GM23338 (cell line): ENCODE results near the gene CHD9. TPM values are rescaled to one million over a fixed set of nuclear protein-coding genes. Genes with fewer than 3 reads are reported as not detected.

ENCODE experiments used
- ATAC-seq: fragments of 200-7000 bp; cut with Tn5 transposase; 3 replicates; pipeline ENCODE4 v1.9.1; 2020
- DNase-seq: peaks from one replicate; pipeline ENCODE4 v3.0.0-alpha.2; 2015; ENCODE audit warnings: low spot score
- H2AFZ ChIP-seq: fragments of 200-600 bp; sonication (generic); 2 replicates; pipeline ENCODE4 v1.8.0; 2016; ENCODE audit warnings: antibody characterized with exemption, mild to moderate bottlenecking, moderate library complexity
- H3F3A ChIP-seq: fragments of 200-600 bp; sonication (generic); replicated peaks from 2 replicates; pipeline ENCODE4 v1.8.0; 2017; ENCODE audit warnings: antibody characterized with exemption, mixed run types, low read depth
- H3K27ac ChIP-seq: fragments of 200-600 bp; sonication (generic); 2 replicates; pipeline ENCODE4 v1.6.1; 2016; ENCODE audit warnings: low read depth
- H3K27me3 ChIP-seq: fragments of 200-600 bp; sonication (generic); 2 replicates; pipeline ENCODE4 v1.8.0; 2016; ENCODE audit warnings: mild to moderate bottlenecking, mixed run types, moderate library complexity; ENCODE audit not compliant: insufficient read depth
- H3K36me3 ChIP-seq: fragments of 200-600 bp; sonication (generic); 2 replicates; pipeline ENCODE4 v1.8.0; 2016; ENCODE audit warnings: mild to moderate bottlenecking; ENCODE audit not compliant: insufficient read depth
- H3K4me1 ChIP-seq: fragments of 200-600 bp; sonication (generic); 2 replicates; pipeline ENCODE4 v1.8.0; 2016; ENCODE audit warnings: mild to moderate bottlenecking, moderate library complexity; ENCODE audit not compliant: insufficient read depth
- H3K4me2 ChIP-seq: fragments of 200-600 bp; sonication (generic); 2 replicates; pipeline ENCODE4 v1.7.1; 2017; ENCODE audit warnings: mixed run types
- H3K4me3 ChIP-seq: fragments of 200-600 bp; sonication (generic); 2 replicates; pipeline ENCODE4 v1.6.1; 2016; ENCODE audit warnings: mixed run types
- H3K79me2 ChIP-seq: fragments of 200-600 bp; sonication (generic); replicated peaks from 2 replicates; pipeline ENCODE4 v1.8.0; 2017; ENCODE audit warnings: mild to moderate bottlenecking; ENCODE audit not compliant: insufficient read depth
- H3K9me2 ChIP-seq: fragments of 200-600 bp; sonication (generic); 2 replicates; pipeline ENCODE4 v1.8.0; 2017; ENCODE audit not compliant: insufficient read depth
- H4K20me1 ChIP-seq: fragments of 200-600 bp; sonication (generic); replicated peaks from 2 replicates; pipeline ENCODE4 v1.8.0; 2017; ENCODE audit warnings: mild to moderate bottlenecking; ENCODE audit not compliant: insufficient read depth
- H3K27ac Mint-ChIP-seq: 2 replicates; pipeline ENCODE4 v1.8.0; 2020; ENCODE audit warnings: inconsistent platforms, mild to moderate bottlenecking, moderate library complexity, mixed read lengths
- H3K27me3 Mint-ChIP-seq: 3 replicates; pipeline ENCODE4 v1.8.0; 2022; ENCODE audit warnings: low read depth, mild to moderate bottlenecking, moderate library complexity, mixed read lengths, inconsistent platforms; ENCODE audit not compliant: insufficient read depth, poor library complexity
- H3K36me3 Mint-ChIP-seq: 3 replicates; pipeline ENCODE4 v1.8.0; 2021; ENCODE audit warnings: low read depth, mild to moderate bottlenecking, inconsistent platforms, moderate library complexity, mixed read lengths
- H3K4me1 Mint-ChIP-seq: 3 replicates; pipeline ENCODE4 v1.8.0; 2020; ENCODE audit warnings: mild to moderate bottlenecking, inconsistent platforms, mixed read lengths
- H3K4me3 Mint-ChIP-seq: 3 replicates; pipeline ENCODE4 v1.8.0; 2021; ENCODE audit warnings: moderate library complexity, mild to moderate bottlenecking, inconsistent platforms, mixed read lengths
- H3K9me3 Mint-ChIP-seq: 3 replicates; pipeline ENCODE4 v1.8.0; 2020; ENCODE audit warnings: moderate library complexity, mild to moderate bottlenecking, inconsistent platforms, mixed read lengths
- CREB1 ChIP-seq: fragments of 250-450 bp; sonication (Bioruptor Pico); IDR thresholded peaks from 2 replicates; pipeline ENCODE4 v1.5.0; 2020; ENCODE audit warnings: low read depth, mild to moderate bottlenecking, moderate library complexity
- EZH2 ChIP-seq: fragments of 200-600 bp; sonication (generic); IDR thresholded peaks from one replicate; pipeline ENCODE4 v1.8.0; 2017; ENCODE audit warnings: antibody characterized with exemption, mild to moderate bottlenecking, low read depth; ENCODE audit not compliant: unreplicated experiment
- EZH2phosphoT487 ChIP-seq: fragments of 200-600 bp; sonication (generic); IDR thresholded peaks from one replicate; pipeline ENCODE4 v1.8.1; 2018; ENCODE audit warnings: antibody characterized with exemption; ENCODE audit not compliant: unreplicated experiment
- JUNB ChIP-seq: IDR thresholded peaks from one replicate; pipeline ENCODE4 v1.6.1; 2016; ENCODE audit warnings: antibody characterized with exemption; ENCODE audit not compliant: unreplicated experiment
- NANOG ChIP-seq: IDR thresholded peaks from 2 replicates; pipeline ENCODE4 v1.6.1; 2016; ENCODE audit warnings: antibody characterized with exemption, borderline replicate concordance
- POLR2AphosphoS5 ChIP-seq: IDR thresholded peaks from 2 replicates; pipeline ENCODE4 v1.6.1; 2016; ENCODE audit warnings: antibody characterized with exemption, low read depth
- STAT1 ChIP-seq: IDR thresholded peaks from one replicate; pipeline ENCODE4 v1.6.1; 2016; ENCODE audit warnings: antibody characterized with exemption; ENCODE audit not compliant: unreplicated experiment
- ZNF114 ChIP-seq: fragments of 250-450 bp; sonication (Bioruptor Pico); IDR thresholded peaks from 2 replicates; pipeline ENCODE4 v1.5.0; 2020; ENCODE audit warnings: mild to moderate bottlenecking, moderate library complexity
- ZNF331 ChIP-seq: fragments of 250-450 bp; sonication (Bioruptor Pico); IDR thresholded peaks from 2 replicates; pipeline ENCODE4 v1.5.0; 2020; ENCODE audit warnings: low read depth, mild to moderate bottlenecking, moderate library complexity
- polyA plus RNA-seq: library from polyadenylated mRNA; unstranded; fragments of >200 nt; fragmentation: Nextera tagmentation; extraction: Ambion mirVana; gene quantifications from 2 replicates; pipeline ENCODE4 v1.2.1, GENCODE V29; 2016
- total RNA-seq: library from RNA; depleted of rRNA; stranded (reverse); fragments of >200 nt; shearing (Covaris generic); gene quantifications from 2 replicates; pipeline ENCODE4 v1.2.3, GENCODE V29; 2014
- TF ChIP-seq, protein P1 (sequence below): IDR thresholded peaks from one replicate; pipeline ENCODE4 v1.6.1; 2018; ENCODE audit warnings: antibody characterized with exemption; ENCODE audit not compliant: unreplicated experiment
- TF ChIP-seq, protein P2 (sequence below), 2 experiments: fragments of 200-600 bp in 1 of 2; sonication (generic) in 1 of 2; conservative IDR thresholded peaks; 2 replicates each; pipeline versions ENCODE4 v1.5.1 to v1.6.1; 2016 to 2017; ENCODE audit warnings: antibody characterized with exemption in 2 of 2, low read depth in 2 of 2, mild to moderate bottlenecking in 2 of 2, moderate library complexity in 1 of 2
- TF ChIP-seq, protein P3 (sequence below): IDR thresholded peaks from 2 replicates; pipeline ENCODE4 v1.6.1; 2016; ENCODE audit warnings: antibody characterized with exemption
- TF ChIP-seq, protein P4 (sequence below): fragments of 250-450 bp; sonication (Bioruptor Pico); IDR thresholded peaks from 2 replicates; pipeline ENCODE4 v1.5.0; 2020; ENCODE audit warnings: mild to moderate bottlenecking, moderate library complexity

The CHD9 gene
- total and polyA plus RNA-seq, 2 experiments from 2014 or later: 18.8 to 46.6 TPM

DNA sequence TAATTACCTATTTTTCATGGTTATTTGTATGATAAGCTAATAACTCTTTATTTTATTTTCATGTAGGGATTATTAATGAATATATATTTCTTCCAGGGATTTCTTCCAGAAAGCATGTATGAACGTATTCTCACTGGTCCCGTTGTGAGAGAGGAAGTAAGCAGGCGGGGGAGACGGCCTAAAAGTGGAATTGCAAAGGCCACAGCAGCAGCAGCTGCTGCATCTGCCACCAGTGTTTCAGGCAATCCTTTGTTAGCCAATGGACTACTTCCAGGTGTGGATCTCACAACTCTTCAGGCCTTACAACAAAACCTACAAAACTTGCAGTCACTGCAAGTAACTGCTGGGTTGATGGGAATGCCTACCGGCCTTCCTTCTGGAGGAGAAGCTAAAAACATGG, 269.1 kb downstream of the CHD9 start:
- Histone ChIP-seq H3F3A (no peaks in the 10 kb centered on the region), H3K36me3 (no peaks in the 10 kb centered on the region; the same call in 1 of the 2 replicates), H2AFZ (no peak overlapping the region), H3K9me2 (no peaks in the 10 kb centered on the region), H4K20me1 (no peaks in the 10 kb centered on the region), H3K4me1 (no peaks in the 10 kb centered on the region), H3K27ac (no peak overlapping the region), H3K4me2 (no peak overlapping the region), H3K79me2 (no peaks in the 10 kb centered on the region), H3K4me3 (no peak overlapping the region), H3K27me3 (no peaks in the 10 kb centered on the region)
- H3K4me1 Mint-ChIP-seq: no peaks in the 10 kb centered on the region
- TF ChIP-seq ZNF114 (CRISPR knock-in tag) (no peak), JUNB (no peak), EZH2 (no peak), CREB1 (CRISPR knock-in tag) (no peak), ZNF331 (no peak), STAT1 (no peak), POLR2AphosphoS5 (no peak), EZH2phosphoT487 (no peak), NANOG (no peak)
- TF ChIP-seq, protein P1, sequence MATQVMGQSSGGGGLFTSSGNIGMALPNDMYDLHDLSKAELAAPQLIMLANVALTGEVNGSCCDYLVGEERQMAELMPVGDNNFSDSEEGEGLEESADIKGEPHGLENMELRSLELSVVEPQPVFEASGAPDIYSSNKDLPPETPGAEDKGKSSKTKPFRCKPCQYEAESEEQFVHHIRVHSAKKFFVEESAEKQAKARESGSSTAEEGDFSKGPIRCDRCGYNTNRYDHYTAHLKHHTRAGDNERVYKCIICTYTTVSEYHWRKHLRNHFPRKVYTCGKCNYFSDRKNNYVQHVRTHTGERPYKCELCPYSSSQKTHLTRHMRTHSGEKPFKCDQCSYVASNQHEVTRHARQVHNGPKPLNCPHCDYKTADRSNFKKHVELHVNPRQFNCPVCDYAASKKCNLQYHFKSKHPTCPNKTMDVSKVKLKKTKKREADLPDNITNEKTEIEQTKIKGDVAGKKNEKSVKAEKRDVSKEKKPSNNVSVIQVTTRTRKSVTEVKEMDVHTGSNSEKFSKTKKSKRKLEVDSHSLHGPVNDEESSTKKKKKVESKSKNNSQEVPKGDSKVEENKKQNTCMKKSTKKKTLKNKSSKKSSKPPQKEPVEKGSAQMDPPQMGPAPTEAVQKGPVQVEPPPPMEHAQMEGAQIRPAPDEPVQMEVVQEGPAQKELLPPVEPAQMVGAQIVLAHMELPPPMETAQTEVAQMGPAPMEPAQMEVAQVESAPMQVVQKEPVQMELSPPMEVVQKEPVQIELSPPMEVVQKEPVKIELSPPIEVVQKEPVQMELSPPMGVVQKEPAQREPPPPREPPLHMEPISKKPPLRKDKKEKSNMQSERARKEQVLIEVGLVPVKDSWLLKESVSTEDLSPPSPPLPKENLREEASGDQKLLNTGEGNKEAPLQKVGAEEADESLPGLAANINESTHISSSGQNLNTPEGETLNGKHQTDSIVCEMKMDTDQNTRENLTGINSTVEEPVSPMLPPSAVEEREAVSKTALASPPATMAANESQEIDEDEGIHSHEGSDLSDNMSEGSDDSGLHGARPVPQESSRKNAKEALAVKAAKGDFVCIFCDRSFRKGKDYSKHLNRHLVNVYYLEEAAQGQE: no peak
- TF ChIP-seq, protein P2, sequence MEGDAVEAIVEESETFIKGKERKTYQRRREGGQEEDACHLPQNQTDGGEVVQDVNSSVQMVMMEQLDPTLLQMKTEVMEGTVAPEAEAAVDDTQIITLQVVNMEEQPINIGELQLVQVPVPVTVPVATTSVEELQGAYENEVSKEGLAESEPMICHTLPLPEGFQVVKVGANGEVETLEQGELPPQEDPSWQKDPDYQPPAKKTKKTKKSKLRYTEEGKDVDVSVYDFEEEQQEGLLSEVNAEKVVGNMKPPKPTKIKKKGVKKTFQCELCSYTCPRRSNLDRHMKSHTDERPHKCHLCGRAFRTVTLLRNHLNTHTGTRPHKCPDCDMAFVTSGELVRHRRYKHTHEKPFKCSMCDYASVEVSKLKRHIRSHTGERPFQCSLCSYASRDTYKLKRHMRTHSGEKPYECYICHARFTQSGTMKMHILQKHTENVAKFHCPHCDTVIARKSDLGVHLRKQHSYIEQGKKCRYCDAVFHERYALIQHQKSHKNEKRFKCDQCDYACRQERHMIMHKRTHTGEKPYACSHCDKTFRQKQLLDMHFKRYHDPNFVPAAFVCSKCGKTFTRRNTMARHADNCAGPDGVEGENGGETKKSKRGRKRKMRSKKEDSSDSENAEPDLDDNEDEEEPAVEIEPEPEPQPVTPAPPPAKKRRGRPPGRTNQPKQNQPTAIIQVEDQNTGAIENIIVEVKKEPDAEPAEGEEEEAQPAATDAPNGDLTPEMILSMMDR (conservative IDR thresholded peaks at IDR 0.05; ENCODE audit: low read depth in 2 of 2): no peak
- TF ChIP-seq, protein P3, sequence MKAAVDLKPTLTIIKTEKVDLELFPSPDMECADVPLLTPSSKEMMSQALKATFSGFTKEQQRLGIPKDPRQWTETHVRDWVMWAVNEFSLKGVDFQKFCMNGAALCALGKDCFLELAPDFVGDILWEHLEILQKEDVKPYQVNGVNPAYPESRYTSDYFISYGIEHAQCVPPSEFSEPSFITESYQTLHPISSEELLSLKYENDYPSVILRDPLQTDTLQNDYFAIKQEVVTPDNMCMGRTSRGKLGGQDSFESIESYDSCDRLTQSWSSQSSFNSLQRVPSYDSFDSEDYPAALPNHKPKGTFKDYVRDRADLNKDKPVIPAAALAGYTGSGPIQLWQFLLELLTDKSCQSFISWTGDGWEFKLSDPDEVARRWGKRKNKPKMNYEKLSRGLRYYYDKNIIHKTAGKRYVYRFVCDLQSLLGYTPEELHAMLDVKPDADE: no peak
- TF ChIP-seq, protein P4, sequence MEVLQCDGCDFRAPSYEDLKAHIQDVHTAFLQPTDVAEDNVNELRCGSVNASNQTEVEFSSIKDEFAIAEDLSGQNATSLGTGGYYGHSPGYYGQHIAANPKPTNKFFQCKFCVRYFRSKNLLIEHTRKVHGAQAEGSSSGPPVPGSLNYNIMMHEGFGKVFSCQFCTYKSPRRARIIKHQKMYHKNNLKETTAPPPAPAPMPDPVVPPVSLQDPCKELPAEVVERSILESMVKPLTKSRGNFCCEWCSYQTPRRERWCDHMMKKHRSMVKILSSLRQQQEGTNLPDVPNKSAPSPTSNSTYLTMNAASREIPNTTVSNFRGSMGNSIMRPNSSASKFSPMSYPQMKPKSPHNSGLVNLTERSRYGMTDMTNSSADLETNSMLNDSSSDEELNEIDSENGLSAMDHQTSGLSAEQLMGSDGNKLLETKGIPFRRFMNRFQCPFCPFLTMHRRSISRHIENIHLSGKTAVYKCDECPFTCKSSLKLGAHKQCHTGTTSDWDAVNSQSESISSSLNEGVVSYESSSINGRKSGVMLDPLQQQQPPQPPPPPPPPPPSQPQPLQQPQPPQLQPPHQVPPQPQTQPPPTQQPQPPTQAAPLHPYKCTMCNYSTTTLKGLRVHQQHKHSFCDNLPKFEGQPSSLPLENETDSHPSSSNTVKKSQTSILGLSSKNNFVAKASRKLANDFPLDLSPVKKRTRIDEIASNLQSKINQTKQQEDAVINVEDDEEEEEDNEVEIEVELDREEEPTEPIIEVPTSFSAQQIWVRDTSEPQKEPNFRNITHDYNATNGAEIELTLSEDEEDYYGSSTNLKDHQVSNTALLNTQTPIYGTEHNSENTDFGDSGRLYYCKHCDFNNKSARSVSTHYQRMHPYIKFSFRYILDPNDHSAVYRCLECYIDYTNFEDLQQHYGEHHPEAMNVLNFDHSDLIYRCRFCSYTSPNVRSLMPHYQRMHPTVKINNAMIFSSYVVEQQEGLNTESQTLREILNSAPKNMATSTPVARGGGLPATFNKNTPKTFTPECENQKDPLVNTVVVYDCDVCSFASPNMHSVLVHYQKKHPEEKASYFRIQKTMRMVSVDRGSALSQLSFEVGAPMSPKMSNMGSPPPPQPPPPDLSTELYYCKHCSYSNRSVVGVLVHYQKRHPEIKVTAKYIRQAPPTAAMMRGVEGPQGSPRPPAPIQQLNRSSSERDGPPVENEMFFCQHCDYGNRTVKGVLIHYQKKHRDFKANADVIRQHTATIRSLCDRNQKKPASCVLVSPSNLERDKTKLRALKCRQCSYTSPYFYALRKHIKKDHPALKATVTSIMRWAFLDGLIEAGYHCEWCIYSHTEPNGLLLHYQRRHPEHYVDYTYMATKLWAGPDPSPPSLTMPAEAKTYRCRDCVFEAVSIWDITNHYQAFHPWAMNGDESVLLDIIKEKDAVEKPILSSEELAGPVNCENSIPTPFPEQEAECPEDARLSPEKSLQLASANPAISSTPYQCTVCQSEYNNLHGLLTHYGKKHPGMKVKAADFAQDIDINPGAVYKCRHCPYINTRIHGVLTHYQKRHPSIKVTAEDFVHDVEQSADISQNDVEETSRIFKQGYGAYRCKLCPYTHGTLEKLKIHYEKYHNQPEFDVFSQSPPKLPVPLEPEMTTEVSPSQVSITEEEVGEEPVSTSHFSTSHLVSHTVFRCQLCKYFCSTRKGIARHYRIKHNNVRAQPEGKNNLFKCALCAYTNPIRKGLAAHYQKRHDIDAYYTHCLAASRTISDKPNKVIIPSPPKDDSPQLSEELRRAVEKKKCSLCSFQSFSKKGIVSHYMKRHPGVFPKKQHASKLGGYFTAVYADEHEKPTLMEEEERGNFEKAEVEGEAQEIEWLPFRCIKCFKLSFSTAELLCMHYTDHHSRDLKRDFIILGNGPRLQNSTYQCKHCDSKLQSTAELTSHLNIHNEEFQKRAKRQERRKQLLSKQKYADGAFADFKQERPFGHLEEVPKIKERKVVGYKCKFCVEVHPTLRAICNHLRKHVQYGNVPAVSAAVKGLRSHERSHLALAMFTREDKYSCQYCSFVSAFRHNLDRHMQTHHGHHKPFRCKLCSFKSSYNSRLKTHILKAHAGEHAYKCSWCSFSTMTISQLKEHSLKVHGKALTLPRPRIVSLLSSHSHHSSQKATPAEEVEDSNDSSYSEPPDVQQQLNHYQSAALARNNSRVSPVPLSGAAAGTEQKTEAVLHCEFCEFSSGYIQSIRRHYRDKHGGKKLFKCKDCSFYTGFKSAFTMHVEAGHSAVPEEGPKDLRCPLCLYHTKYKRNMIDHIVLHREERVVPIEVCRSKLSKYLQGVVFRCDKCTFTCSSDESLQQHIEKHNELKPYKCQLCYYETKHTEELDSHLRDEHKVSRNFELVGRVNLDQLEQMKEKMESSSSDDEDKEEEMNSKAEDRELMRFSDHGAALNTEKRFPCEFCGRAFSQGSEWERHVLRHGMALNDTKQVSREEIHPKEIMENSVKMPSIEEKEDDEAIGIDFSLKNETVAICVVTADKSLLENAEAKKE (CRISPR knock-in tag): no peak
- H3K27me3 Mint-ChIP-seq: no peaks in the 10 kb centered on the region
- DNase-seq (no peak), ATAC-seq (no peak)
- H3K36me3 Mint-ChIP-seq: peaks cover 35% of the 10 kb centered on the region
- H3K9me3 Mint-ChIP-seq: no peaks in the 10 kb centered on the region
- H3K4me3 Mint-ChIP-seq: no peak overlapping the region
- H3K27ac Mint-ChIP-seq: no peak overlapping the region
